Keratinocyte (primary cell): ENCODE data around the gene ITGBL1. TPM values are rescaled to one million over a fixed set of nuclear protein-coding genes. Genes with fewer than 3 reads are reported as not detected.

Experiments
- DNase-seq: peaks from one replicate; pipeline ENCODE4 v3.0.0-alpha.2; 2011; ENCODE audit warnings: low read depth, missing footprints, low spot score
- FAIRE-seq: peaks from 2 replicates; lab custom pipeline; 2011; peaks lifted over from hg19 to GRCh38; lab: Jason Lieb, UNC
- H2AFZ ChIP-seq: 2 replicates; pipeline ENCODE4 v1.6.0; 2012; ENCODE audit warnings: low read length, control low read depth, inconsistent platforms; ENCODE audit not compliant: control insufficient read depth
- H3K27ac ChIP-seq: 2 replicates; pipeline ENCODE4 v1.5.1; 2011; ENCODE audit warnings: low read length; ENCODE audit not compliant: control insufficient read depth, insufficient read depth
- H3K27me3 ChIP-seq: 3 replicates; pipeline ENCODE4 v1.6.0; 2011; ENCODE audit warnings: low read length; ENCODE audit not compliant: control insufficient read depth, insufficient read depth; ENCODE audit errors: extremely low read depth
- H3K36me3 ChIP-seq, 2 experiments: 2 replicates in 1 of 2; 3 replicates in 1 of 2; pipeline ENCODE4 v1.5.1; 2011; ENCODE audit warnings: low read length in 2 of 2, mild to moderate bottlenecking in 1 of 2; ENCODE audit not compliant: control insufficient read depth in 2 of 2, insufficient read depth in 2 of 2; ENCODE audit errors: extremely low read depth in 1 of 2
- H3K4me1 ChIP-seq: 3 replicates; pipeline ENCODE4 v1.5.1; 2011; ENCODE audit warnings: low read length; ENCODE audit not compliant: control insufficient read depth, insufficient read depth; ENCODE audit errors: extremely low read depth
- H3K4me2 ChIP-seq: 3 replicates; pipeline ENCODE4 v1.6.0; 2011; ENCODE audit warnings: low read depth, low read length; ENCODE audit not compliant: control insufficient read depth, insufficient read depth; ENCODE audit errors: extremely low read depth
- H3K4me3 ChIP-seq, 3 experiments: fragments of 200-600 bp in 1 of 3; sonication (generic) in 1 of 3; 2 replicates in 2 of 3; 3 replicates in 1 of 3; pipeline ENCODE4 v1.5.1; 2011 to 2016; ENCODE audit warnings: low read length in 3 of 3, mild to moderate bottlenecking in 3 of 3, control low read depth in 2 of 3, inconsistent platforms in 1 of 3, low read depth in 1 of 3, mixed read lengths in 1 of 3, mixed run types in 1 of 3, moderate library complexity in 1 of 3; ENCODE audit not compliant: control insufficient read depth in 2 of 3, insufficient read depth in 2 of 3; ENCODE audit errors: extremely low read depth in 1 of 3
- H3K79me2 ChIP-seq: 2 replicates; pipeline ENCODE4 v1.6.0; 2012; ENCODE audit warnings: low read length; ENCODE audit not compliant: control insufficient read depth, insufficient read depth
- H3K9ac ChIP-seq: 3 replicates; pipeline ENCODE4 v1.6.0; 2011; ENCODE audit warnings: low read length; ENCODE audit not compliant: control insufficient read depth, insufficient read depth; ENCODE audit errors: extremely low read depth
- H3K9me1 ChIP-seq: 3 replicates; pipeline ENCODE4 v1.6.0; 2011; ENCODE audit warnings: low read length; ENCODE audit not compliant: control insufficient read depth, insufficient read depth; ENCODE audit errors: extremely low read depth
- H3K9me3 ChIP-seq: 2 replicates; pipeline ENCODE4 v1.5.1; 2012; ENCODE audit warnings: low read depth, low read length; ENCODE audit not compliant: control insufficient read depth
- H4K20me1 ChIP-seq: 3 replicates; pipeline ENCODE4 v1.6.0; 2011; ENCODE audit warnings: low read length; ENCODE audit not compliant: control insufficient read depth, insufficient read depth; ENCODE audit errors: extremely low read depth
- EZH2 ChIP-seq: IDR thresholded peaks from one replicate; pipeline ENCODE4 v1.6.1; 2012; ENCODE audit warnings: inconsistent platforms, mild to moderate bottlenecking, low read length, moderate library complexity
- dilution Hi-C: fragments of 300-500 bp; cut with MboI; formaldehyde crosslinking; loops from one replicate; pipeline ENCODE4 v1.7.0; 2020; ENCODE audit warnings: low sequenced_read_pairs; ENCODE audit not compliant: extremely low pct_ligation_motif_present
- polyA plus RNA-seq, 5 experiments: library from polyadenylated mRNA; depleted of rRNA in 3 of 5; stranded (reverse) in 3 of 5; stranded (forward) in 1 of 5; unstranded in 1 of 5; fragments of >200 nt; gene quantifications; 1 replicate in 1 of 5; 2 replicates in 3 of 5; 3 replicates in 1 of 5; pipeline versions ENCODE4 v1.2.1 to v1.2.3, GENCODE V29; 2011 to 2012; ENCODE audit warnings: missing spikeins in 2 of 5, low read depth in 1 of 5, low replicate concordance in 1 of 5
- TF ChIP-seq, protein P1 (sequence below), 3 experiments: IDR thresholded peaks in 1 of 3; conservative IDR thresholded peaks in 1 of 3; optimal IDR thresholded peaks in 1 of 3; 2 replicates in 2 of 3; 3 replicates in 1 of 3; pipeline versions ENCODE3 to v1.5.1; 2011; ENCODE audit warnings: low read length in 3 of 3, mild to moderate bottlenecking in 3 of 3, moderate library complexity in 2 of 3, control low read depth in 1 of 3, inconsistent platforms in 1 of 3; ENCODE audit not compliant: insufficient read depth in 2 of 3; ENCODE audit errors: extremely low read depth in 1 of 3

The ITGBL1 gene
- polyA plus RNA-seq, 1 donor (not counting 4 experiments of a cell fraction or from before 2014, with no cell fraction given) = 2.1 TPM

DNA sequence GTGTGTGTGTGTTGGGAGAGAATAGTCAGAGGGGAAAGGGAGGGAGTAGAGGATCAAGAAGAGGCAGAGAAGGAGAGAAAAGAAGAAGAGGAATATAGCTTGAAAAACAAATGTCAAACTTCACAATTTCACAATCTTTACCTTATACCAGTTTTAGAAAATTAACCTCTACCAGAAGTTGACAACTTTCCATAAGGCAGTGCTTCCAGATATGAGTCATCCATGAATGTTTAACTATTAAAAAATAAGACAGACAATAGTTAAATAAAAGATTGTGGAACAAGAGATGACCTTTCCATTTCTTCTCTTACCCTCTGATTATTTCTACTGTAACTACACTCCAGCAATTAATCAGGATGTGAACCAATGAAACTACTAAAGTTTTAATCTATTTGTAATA, 229.4 kb downstream of the ITGBL1 start:
- Histone ChIP-seq H3K27ac (no peak overlapping the region), H3K9me1 (no peaks in the 10 kb centered on the region), H3K4me3 (no peak overlapping the region), H3K9ac (no peak overlapping the region), H3K4me2 (no peak overlapping the region), H3K4me1 (no peaks in the 10 kb centered on the region), H3K36me3 (no peaks in the 10 kb centered on the region), H3K9me3 (no peaks in the 10 kb centered on the region), H3K79me2 (no peaks in the 10 kb centered on the region), H4K20me1 (no peaks in the 10 kb centered on the region), H3K27me3 (no peaks in the 10 kb centered on the region), H2AFZ (no peak overlapping the region)
- DNase-seq = no peak
- TF ChIP-seq, protein P1, sequence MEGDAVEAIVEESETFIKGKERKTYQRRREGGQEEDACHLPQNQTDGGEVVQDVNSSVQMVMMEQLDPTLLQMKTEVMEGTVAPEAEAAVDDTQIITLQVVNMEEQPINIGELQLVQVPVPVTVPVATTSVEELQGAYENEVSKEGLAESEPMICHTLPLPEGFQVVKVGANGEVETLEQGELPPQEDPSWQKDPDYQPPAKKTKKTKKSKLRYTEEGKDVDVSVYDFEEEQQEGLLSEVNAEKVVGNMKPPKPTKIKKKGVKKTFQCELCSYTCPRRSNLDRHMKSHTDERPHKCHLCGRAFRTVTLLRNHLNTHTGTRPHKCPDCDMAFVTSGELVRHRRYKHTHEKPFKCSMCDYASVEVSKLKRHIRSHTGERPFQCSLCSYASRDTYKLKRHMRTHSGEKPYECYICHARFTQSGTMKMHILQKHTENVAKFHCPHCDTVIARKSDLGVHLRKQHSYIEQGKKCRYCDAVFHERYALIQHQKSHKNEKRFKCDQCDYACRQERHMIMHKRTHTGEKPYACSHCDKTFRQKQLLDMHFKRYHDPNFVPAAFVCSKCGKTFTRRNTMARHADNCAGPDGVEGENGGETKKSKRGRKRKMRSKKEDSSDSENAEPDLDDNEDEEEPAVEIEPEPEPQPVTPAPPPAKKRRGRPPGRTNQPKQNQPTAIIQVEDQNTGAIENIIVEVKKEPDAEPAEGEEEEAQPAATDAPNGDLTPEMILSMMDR (optimal IDR thresholded peaks at IDR 0.05 in 1 of 3, IDR thresholded peaks at IDR 0.05 in 1 of 3, conservative IDR thresholded peaks at IDR 0.05 in 1 of 3; ENCODE audit: extremely low read depth in 1 of 3, insufficient read depth in 2 of 3, low read length in 3 of 3) = no peak
- TF ChIP-seq EZH2 = no peak
- FAIRE-seq = no peak
- dilution Hi-C loops = no loop called here

DNA sequence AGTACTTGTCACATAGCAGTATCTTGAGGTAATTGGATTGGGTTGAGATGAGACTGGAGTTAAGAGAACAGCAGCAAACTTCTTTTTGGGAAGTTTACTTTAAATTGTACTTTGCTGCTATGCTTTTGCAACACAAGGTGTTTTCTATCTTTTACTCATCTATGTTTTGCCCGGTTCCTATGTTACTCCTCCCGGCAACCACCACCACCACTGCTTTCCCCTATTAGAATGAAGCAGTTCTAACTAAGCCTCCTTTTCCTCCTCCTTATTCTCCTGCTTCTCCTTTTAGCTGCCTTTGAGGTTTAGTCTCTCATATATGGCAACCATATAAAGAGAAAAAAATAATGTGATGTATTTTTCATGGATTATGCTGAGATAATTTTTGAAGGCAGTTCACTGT, 233.5 kb downstream of the ITGBL1 start:
- Histone ChIP-seq H3K36me3 (no peaks in the 10 kb centered on the region), H3K27ac (no peak overlapping the region), H3K9me1 (no peaks in the 10 kb centered on the region), H2AFZ (no peak overlapping the region), H3K9ac (no peak overlapping the region), H3K9me3 (no peaks in the 10 kb centered on the region), H3K79me2 (no peaks in the 10 kb centered on the region), H3K4me1 (no peaks in the 10 kb centered on the region), H4K20me1 (no peaks in the 10 kb centered on the region), H3K4me3 (no peak overlapping the region), H3K4me2 (no peak overlapping the region), H3K27me3 (no peaks in the 10 kb centered on the region)
- dilution Hi-C loops = no loop called here
- no peak for TF ChIP-seq EZH2
- FAIRE-seq (no peak), DNase-seq (no peak)

DNA sequence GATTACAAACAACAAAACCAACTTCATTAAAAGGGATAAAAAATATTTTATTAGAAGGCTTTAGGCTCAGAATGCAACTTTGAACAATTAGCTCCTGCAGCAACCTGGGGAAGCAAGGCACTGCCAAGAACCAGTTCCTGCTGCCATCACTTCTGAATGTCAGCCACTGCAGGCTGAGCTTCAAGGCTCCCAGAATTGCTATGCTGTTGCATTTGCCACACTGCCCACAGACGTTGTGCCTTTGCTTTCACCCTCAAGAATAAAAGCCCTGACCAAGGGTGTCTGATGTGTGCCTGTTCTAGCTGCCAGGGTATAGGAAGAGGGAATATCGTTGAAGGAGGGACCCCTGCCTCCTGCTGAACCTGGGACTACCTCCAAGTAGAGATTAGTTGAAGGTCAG, 238.4 kb downstream of the ITGBL1 start:
- H4K20me1 ChIP-seq = no peaks in the 10 kb centered on the region
- H3K4me2 ChIP-seq = no peak overlapping the region
- dilution Hi-C loops = no loop called here
- H3K4me1 ChIP-seq = no peaks in the 10 kb centered on the region
- no peaks in the 10 kb centered on the region for H3K27me3 ChIP-seq
- no peaks in the 10 kb centered on the region for H3K36me3 ChIP-seq
- H3K27ac ChIP-seq = no peak overlapping the region
- no peak overlapping the region for H3K4me3 ChIP-seq
- no peak for TF ChIP-seq EZH2
- TF ChIP-seq, protein P1 (optimal IDR thresholded peaks at IDR 0.05 in 1 of 3, IDR thresholded peaks at IDR 0.05 in 1 of 3, conservative IDR thresholded peaks at IDR 0.05 in 1 of 3; ENCODE audit: extremely low read depth in 1 of 3, insufficient read depth in 2 of 3, low read length in 3 of 3) = no peak
- no peaks in the 10 kb centered on the region for H3K79me2 ChIP-seq
- H2AFZ ChIP-seq = no peak overlapping the region
- no peaks in the 10 kb centered on the region for H3K9me1 ChIP-seq
- no peaks in the 10 kb centered on the region for H3K9me3 ChIP-seq
- DNase-seq (no peak), FAIRE-seq (no peak)
- H3K9ac ChIP-seq = no peak overlapping the region
